Muscle layer of duodenum (tissue), 2 donors: Measurements from ENCODE around the gene BATF.

Experiments
- H3K27ac ChIP-seq: one replicate; pipeline ENCODE4 v1.7.0; 2013; ENCODE audit warnings: mild to moderate bottlenecking, low read length
- H3K27me3 ChIP-seq: one replicate; pipeline ENCODE4 v1.7.0; 2013; ENCODE audit warnings: low read depth, mild to moderate bottlenecking, control low read depth, low read length
- H3K36me3 ChIP-seq, 2 donors: one replicate each; pipeline ENCODE4 v1.7.0; 2013; ENCODE audit warnings: low read length in 2 of 2, control low read depth in 1 of 2, mild to moderate bottlenecking in 1 of 2; ENCODE audit not compliant: insufficient read depth in 2 of 2, control insufficient read depth in 1 of 2
- H3K4me1 ChIP-seq, 2 donors: one replicate each; pipeline ENCODE4 v1.7.0; 2013; ENCODE audit warnings: low read length in 2 of 2, mild to moderate bottlenecking in 2 of 2, control low read depth in 1 of 2, moderate library complexity in 1 of 2; ENCODE audit not compliant: insufficient read depth in 2 of 2, control insufficient read depth in 1 of 2
- H3K4me3 ChIP-seq, 2 donors: one replicate each; pipeline ENCODE4 v1.7.0; 2013; ENCODE audit warnings: low read length in 2 of 2, low read depth in 1 of 2, mild to moderate bottlenecking in 1 of 2
- H3K9me3 ChIP-seq, 2 donors: one replicate each; pipeline ENCODE4 v1.7.0; 2013; ENCODE audit warnings: low read length in 2 of 2, control low read depth in 1 of 2, mild to moderate bottlenecking in 1 of 2; ENCODE audit not compliant: control insufficient read depth in 1 of 2
- donor health status: healthy.

Gene BATF

GRCh38 chr14:75539162-75539560 lies 16.9 kb downstream of the BATF start:
- H3K27me3 ChIP-seq, result no peaks in the 10 kb centered on the region
- H3K36me3 ChIP-seq, result no peaks in the 10 kb centered on the region
- H3K4me3 ChIP-seq, result no peak overlapping the region
- no peak overlapping the region for H3K27ac ChIP-seq
- no peaks in the 10 kb centered on the region for H3K4me1 ChIP-seq
- H3K9me3 ChIP-seq, result no peaks in the 10 kb centered on the region

GRCh38 chr14:75539561-75540478 lies 17.6 kb downstream of the BATF start:
- Histone ChIP-seq H3K9me3 (no peaks in the 10 kb centered on the region), H3K27me3 (no peaks in the 10 kb centered on the region), H3K4me1 (no peaks in the 10 kb centered on the region), H3K27ac (no peak overlapping the region), H3K36me3 (no peaks in the 10 kb centered on the region), H3K4me3 (no peak overlapping the region)

- Histone ChIP-seq H3K4me1 (no peaks in the 10 kb centered on the region), H3K9me3 (no peaks in the 10 kb centered on the region), H3K36me3 (no peaks in the 10 kb centered on the region), H3K27me3 (no peaks in the 10 kb centered on the region), H3K27ac (no peak overlapping the region), H3K4me3 (no peak overlapping the region)
Measured at GRCh38 chr14:75540479-75540851, 18.2 kb downstream of the BATF start.

- Histone ChIP-seq H3K27me3 (no peaks in the 10 kb centered on the region), H3K9me3 (no peaks in the 10 kb centered on the region), H3K36me3 (no peaks in the 10 kb centered on the region), H3K4me1 (no peaks in the 10 kb centered on the region), H3K4me3 (no peak overlapping the region), H3K27ac (peak overlapping the region; percentile 62)
Measured at GRCh38 chr14:75542588-75543091, 20.4 kb downstream of the BATF start.

- Histone ChIP-seq H3K27me3 (no peaks in the 10 kb centered on the region), H3K9me3 (no peaks in the 10 kb centered on the region), H3K4me1 (no peaks in the 10 kb centered on the region), H3K4me3 (no peak overlapping the region), H3K27ac (no peak overlapping the region), H3K36me3 (no peaks in the 10 kb centered on the region)
Measured at GRCh38 chr14:75543253-75543652, 21.0 kb downstream of the BATF start.

- Histone ChIP-seq H3K4me3 (no peak overlapping the region), H3K4me1 (no peaks in the 10 kb centered on the region)
Measured at GRCh38 chr14:75543786-75544185, 21.5 kb downstream of the BATF start.

GRCh38 chr14:75545907-75546306 lies 23.6 kb downstream of the BATF start:
- no peaks in the 10 kb centered on the region for H3K9me3 ChIP-seq
- no peaks in the 10 kb centered on the region for H3K4me1 ChIP-seq
- H3K27me3 ChIP-seq, result no peaks in the 10 kb centered on the region

More at GRCh38 chr14:75543786-75544185, 21.5 kb downstream of the BATF start:
- H3K9me3 ChIP-seq, result no peaks in the 10 kb centered on the region
- H3K27ac ChIP-seq, result no peak overlapping the region
- H3K36me3 ChIP-seq, result no peaks in the 10 kb centered on the region
- no peaks in the 10 kb centered on the region for H3K27me3 ChIP-seq

GRCh38 chr14:75547552-75548250 lies 25.4 kb downstream of the BATF start:
- no peak overlapping the region for H3K27ac ChIP-seq
- H3K36me3 ChIP-seq, result no peaks in the 10 kb centered on the region
- H3K4me1 ChIP-seq, result peaks cover 0 to 4% of the 10 kb centered on the region in 2 donors
- no peaks in the 10 kb centered on the region for H3K9me3 ChIP-seq
- H3K27me3 ChIP-seq, result no peaks in the 10 kb centered on the region
- no peak overlapping the region for H3K4me3 ChIP-seq

More at GRCh38 chr14:75545907-75546306, 23.6 kb downstream of the BATF start:
- Histone ChIP-seq H3K27ac (no peak overlapping the region), H3K4me3 (no peak overlapping the region), H3K36me3 (no peaks in the 10 kb centered on the region)

GRCh38 chr14:75548544-75548943 lies 26.3 kb downstream of the BATF start:
- no peak overlapping the region for H3K27ac ChIP-seq
- H3K4me3 ChIP-seq, result no peak overlapping the region
- H3K27me3 ChIP-seq, result no peaks in the 10 kb centered on the region
- H3K4me1 ChIP-seq, result peaks cover 0 to 11% of the 10 kb centered on the region in 2 donors
- no peaks in the 10 kb centered on the region for H3K36me3 ChIP-seq
- no peaks in the 10 kb centered on the region for H3K9me3 ChIP-seq

GRCh38 chr14:75549169-75549568 lies 26.9 kb downstream of the BATF start:
- no peak overlapping the region for H3K4me3 ChIP-seq
- no peaks in the 10 kb centered on the region for H3K27me3 ChIP-seq
- peaks cover 0 to 11% of the 10 kb centered on the region in 2 donors for H3K4me1 ChIP-seq
- no peaks in the 10 kb centered on the region for H3K36me3 ChIP-seq
- no peaks in the 10 kb centered on the region for H3K9me3 ChIP-seq
- no peak overlapping the region for H3K27ac ChIP-seq

- H3K27me3 ChIP-seq, result no peaks in the 10 kb centered on the region
- no peaks in the 10 kb centered on the region for H3K9me3 ChIP-seq
- H3K27ac ChIP-seq, result no peak overlapping the region
- H3K36me3 ChIP-seq, result no peaks in the 10 kb centered on the region
- H3K4me1 ChIP-seq, result peaks cover 0 to 11% of the 10 kb centered on the region in 2 donors
- H3K4me3 ChIP-seq, result no peak overlapping the region
Measured at GRCh38 chr14:75551021-75551420, 28.8 kb downstream of the BATF start.
